A549 treated with Hydrocortisone at 1 μM for 4 hours (cell line): ENCODE data around the gene GALNT14. TPM values are rescaled to one million over a fixed set of nuclear protein-coding genes. Genes with fewer than 3 reads are reported as not detected.

ENCODE experiments used
- total RNA-seq: library from RNA; stranded (reverse); fragments of 200-300 nt; extraction: Qiagen RNA extraction; gene quantifications from 5 replicates; pipeline ENCODE4 v1.2.3, GENCODE V29; 2022

Gene GALNT14, protein sequence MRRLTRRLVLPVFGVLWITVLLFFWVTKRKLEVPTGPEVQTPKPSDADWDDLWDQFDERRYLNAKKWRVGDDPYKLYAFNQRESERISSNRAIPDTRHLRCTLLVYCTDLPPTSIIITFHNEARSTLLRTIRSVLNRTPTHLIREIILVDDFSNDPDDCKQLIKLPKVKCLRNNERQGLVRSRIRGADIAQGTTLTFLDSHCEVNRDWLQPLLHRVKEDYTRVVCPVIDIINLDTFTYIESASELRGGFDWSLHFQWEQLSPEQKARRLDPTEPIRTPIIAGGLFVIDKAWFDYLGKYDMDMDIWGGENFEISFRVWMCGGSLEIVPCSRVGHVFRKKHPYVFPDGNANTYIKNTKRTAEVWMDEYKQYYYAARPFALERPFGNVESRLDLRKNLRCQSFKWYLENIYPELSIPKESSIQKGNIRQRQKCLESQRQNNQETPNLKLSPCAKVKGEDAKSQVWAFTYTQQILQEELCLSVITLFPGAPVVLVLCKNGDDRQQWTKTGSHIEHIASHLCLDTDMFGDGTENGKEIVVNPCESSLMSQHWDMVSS
- total RNA-seq, result 43.9 to 46.3 TPM (median 45.4 TPM) in 5 replicates

DNA sequence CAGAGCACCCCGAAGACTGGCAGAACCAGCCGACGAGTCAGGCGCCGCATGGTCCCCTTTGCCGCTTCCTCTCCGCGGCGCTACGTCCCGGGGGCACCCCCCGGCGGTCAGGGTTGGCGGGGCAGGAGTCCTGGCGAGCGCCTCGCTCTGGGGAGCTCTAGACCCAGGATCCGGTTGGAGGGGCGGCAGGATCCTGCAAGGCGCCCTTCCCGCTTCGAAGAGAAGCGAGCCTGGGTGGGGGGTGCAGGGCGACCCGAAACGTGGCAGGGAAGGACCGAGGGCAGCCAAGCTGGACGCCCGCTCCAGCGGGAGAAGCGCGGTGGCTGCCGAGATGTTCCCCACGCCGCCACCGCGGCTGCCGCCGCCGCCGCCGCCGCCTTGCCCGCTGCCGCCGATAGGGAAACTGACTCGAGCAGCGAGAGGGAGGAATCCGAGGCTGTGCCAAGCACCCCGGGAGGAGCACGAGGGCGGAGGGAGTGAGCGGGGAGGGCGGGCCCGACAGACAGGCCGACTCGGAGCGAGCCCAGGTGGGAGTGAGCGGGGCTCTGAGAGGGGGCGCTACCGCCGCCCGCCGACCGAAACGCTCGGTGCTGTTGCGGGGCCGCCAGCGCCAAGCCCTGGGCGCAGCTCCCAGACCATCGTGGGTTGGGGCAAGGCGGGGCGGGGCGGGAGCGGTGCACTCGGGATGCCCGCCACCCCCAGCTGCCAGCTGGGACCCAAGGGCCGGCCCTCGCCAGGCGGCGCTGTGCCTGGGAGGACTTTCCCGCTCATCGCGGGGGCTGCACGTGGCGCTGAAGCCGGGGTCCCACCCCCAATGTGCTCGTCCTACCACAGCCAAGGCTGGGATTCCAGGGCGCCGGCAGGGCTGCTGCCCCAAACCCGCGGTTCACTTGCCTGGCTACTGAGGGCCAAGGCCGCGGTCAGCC, at the start of gene GALNT14:
Gene GALNT14, minus strand, starts transcription at position 404 of the 926 bp plus-strand sequence. Its CDS starts 354 bp downstream, at position 50.

Other genes starting within 250 kb of the GALNT14 start
- gene CAPN14, start 79.1 kb upstream of the GALNT14 start, total RNA-seq, result 0.02 to 0.05 TPM (median 0.02 TPM) in 5 replicates
- gene EHD3, start 95.7 kb upstream of the GALNT14 start, total RNA-seq, result 6.3 to 8.0 TPM (median 7.4 TPM) in 5 replicates